Loucy (cell line): ENCODE results near the gene ITGA11.
A peak's percentile ranks its signal among the peaks of the same experiment; 100 is the strongest.

Source experiments
- H2AFZ ChIP-seq: fragments of 200-600 bp; sonication (generic); 2 replicates; pipeline ENCODE4 v1.6.0; 2016; ENCODE audit warnings: antibody characterized with exemption, mild to moderate bottlenecking, low read length, moderate library complexity
- H3F3A ChIP-seq: fragments of 200-600 bp; 2 replicates; pipeline ENCODE4 v1.6.0; 2016; ENCODE audit warnings: antibody characterized with exemption, low read depth, mild to moderate bottlenecking
- H3K27me3 ChIP-seq: fragments of 200-600 bp; sonication (generic); 2 replicates; pipeline ENCODE4 v1.6.1; 2014; ENCODE audit warnings: low read length, mild to moderate bottlenecking; ENCODE audit not compliant: insufficient read depth, poor library complexity, severe bottlenecking
- H3K36me3 ChIP-seq: fragments of 200-600 bp; sonication (generic); 2 replicates; pipeline ENCODE4 v1.6.1; 2016; ENCODE audit warnings: low read length; ENCODE audit not compliant: insufficient read depth
- H3K4me1 ChIP-seq: fragments of 200-600 bp; sonication (generic); 2 replicates; pipeline ENCODE4 v1.5.1; 2014; ENCODE audit warnings: low read length, mild to moderate bottlenecking; ENCODE audit not compliant: insufficient read depth, poor library complexity, severe bottlenecking
- H3K4me2 ChIP-seq: fragments of 200-600 bp; sonication (generic); 2 replicates; pipeline ENCODE4 v1.6.0; 2014; ENCODE audit warnings: antibody characterized with exemption, low read length, low read depth, mild to moderate bottlenecking; ENCODE audit not compliant: poor library complexity, severe bottlenecking
- H3K4me3 ChIP-seq: fragments of 200-600 bp; sonication (generic); 2 replicates; pipeline ENCODE4 v1.5.1; 2014; ENCODE audit warnings: low read length, mild to moderate bottlenecking, mixed read lengths; ENCODE audit not compliant: poor library complexity, severe bottlenecking
- H3K79me2 ChIP-seq: fragments of 200-600 bp; sonication (generic); 2 replicates; pipeline ENCODE4 v1.6.1; 2014; ENCODE audit warnings: low read length; ENCODE audit not compliant: insufficient read depth
- H3K9ac ChIP-seq: fragments of 200-600 bp; sonication (generic); 2 replicates; pipeline ENCODE4 v1.6.0; 2014; ENCODE audit warnings: mild to moderate bottlenecking, low read depth, low read length, moderate library complexity; ENCODE audit not compliant: poor library complexity, severe bottlenecking
- H3K9me2 ChIP-seq: fragments of 200-600 bp; sonication (generic); replicated peaks from 2 replicates; pipeline ENCODE4 v1.6.1; 2016; ENCODE audit warnings: low read depth, low read length, mixed read lengths
- H3K9me3 ChIP-seq: fragments of 200-600 bp; sonication (generic); 2 replicates; pipeline ENCODE4 v1.6.1; 2014; ENCODE audit warnings: mild to moderate bottlenecking, antibody characterized with exemption, low read length, low read depth; ENCODE audit not compliant: insufficient read depth
- H4K20me1 ChIP-seq: fragments of 200-600 bp; sonication (generic); 2 replicates; pipeline ENCODE4 v1.6.0; 2014; ENCODE audit warnings: antibody characterized with exemption, low read length, mild to moderate bottlenecking; ENCODE audit not compliant: insufficient read depth, poor library complexity, severe bottlenecking
- CTCF ChIP-seq: fragments of 200-600 bp; sonication (generic); conservative IDR thresholded peaks from 2 replicates; pipeline ENCODE4 v1.5.1; 2014; ENCODE audit warnings: mild to moderate bottlenecking, antibody characterized with exemption, low read length
- EZH2phosphoT487 ChIP-seq: fragments of 200-600 bp; IDR thresholded peaks from 2 replicates; pipeline ENCODE4 v1.6.1; 2018; ENCODE audit warnings: antibody characterized with exemption, mild to moderate bottlenecking, moderate library complexity, borderline replicate concordance

ITGA11 gene

GRCh38 chr15:68300115-68300940, 131.6 kb downstream of the ITGA11 start:
- Histone ChIP-seq H3K9me2 (no peaks in the 10 kb centered on the region), H3K79me2 (0 out of 2 replicates have a peak, but pooled peaks cover under 1% of the 10 kb centered on the region), H3K4me2 (no peak overlapping the region), H4K20me1 (no peaks in the 10 kb centered on the region), H3F3A (no peaks in the 10 kb centered on the region), H3K36me3 (no peaks in the 10 kb centered on the region), H3K4me3 (no peak overlapping the region), H3K9ac (no peak overlapping the region), H3K9me3 (no peaks in the 10 kb centered on the region), H2AFZ (no peak overlapping the region), H3K27me3 (no peaks in the 10 kb centered on the region), H3K4me1 (no peaks in the 10 kb centered on the region)
- no peak for TF ChIP-seq EZH2phosphoT487
- no peak for TF ChIP-seq CTCF

GRCh38 chr15:68299436-68299835, 132.5 kb downstream of the ITGA11 start:
- no peak overlapping the region for H3K4me3 ChIP-seq
- no peak for TF ChIP-seq EZH2phosphoT487
- no peak for TF ChIP-seq CTCF
- H3K4me1 ChIP-seq: no peaks in the 10 kb centered on the region

GRCh38 chr15:68298882-68299381, 133.0 kb downstream of the ITGA11 start:
- peak overlapping the region; percentile 22 for H3K4me2 ChIP-seq
- peak overlapping the region; percentile 3 for H3K4me3 ChIP-seq
- no peaks in the 10 kb centered on the region for H4K20me1 ChIP-seq
- peak overlapping the region; percentile 47 for H3K9ac ChIP-seq
- H3K9me3 ChIP-seq: no peaks in the 10 kb centered on the region
- TF ChIP-seq EZH2phosphoT487 (no peak), CTCF (no peak)
- H2AFZ ChIP-seq: no peak overlapping the region; the same call in 1 of the 2 replicates
- no peaks in the 10 kb centered on the region for H3K27me3 ChIP-seq
- no peaks in the 10 kb centered on the region for H3F3A ChIP-seq
- no peaks in the 10 kb centered on the region for H3K9me2 ChIP-seq
- no peaks in the 10 kb centered on the region for H3K4me1 ChIP-seq
- H3K36me3 ChIP-seq: 0 out of 2 replicates have a peak, but pooled peaks cover 3% of the 10 kb centered on the region
- peaks cover 13% of the 10 kb centered on the region; the same call in 1 of the 2 replicates for H3K79me2 ChIP-seq

More at GRCh38 chr15:68299436-68299835, 132.5 kb downstream of the ITGA11 start:
- H3K9me3 ChIP-seq: no peaks in the 10 kb centered on the region
- no peaks in the 10 kb centered on the region for H4K20me1 ChIP-seq
- no peaks in the 10 kb centered on the region for H3F3A ChIP-seq
- H3K36me3 ChIP-seq: no peaks in the 10 kb centered on the region
- no peak overlapping the region; the same call in 1 of the 2 replicates for H2AFZ ChIP-seq
- peak overlapping the region; percentile 47 for H3K9ac ChIP-seq
- H3K9me2 ChIP-seq: no peaks in the 10 kb centered on the region
- no peaks in the 10 kb centered on the region for H3K27me3 ChIP-seq
- peaks cover 8% of the 10 kb centered on the region; the same call in 1 of the 2 replicates for H3K79me2 ChIP-seq
- peak overlapping the region; percentile 22 for H3K4me2 ChIP-seq
